HepG2 (cell line): Measurements from ENCODE around the gene NAGK. TPM values are rescaled to one million over a fixed set of nuclear protein-coding genes. Genes with fewer than 3 reads are reported as not detected.

Experiments used
- ARID2 ChIP-seq: sonication (generic); formaldehyde crosslinking; IDR thresholded peaks from 2 replicates; pipeline ENCODE4 v1.8.1; 2022; ENCODE audit warnings: mild to moderate bottlenecking, missing genetic modification reagents, borderline replicate concordance
- CREM ChIP-seq, 2 experiments: sonication (generic) in 1 of 2; formaldehyde crosslinking in 1 of 2; IDR thresholded peaks; 2 replicates each; pipeline versions ENCODE4 v1.4.0 to v1.6.1; 2016 to 2020; ENCODE audit warnings: antibody characterized with exemption in 1 of 2, mild to moderate bottlenecking in 1 of 2, missing genetic modification reagents in 1 of 2
- DBP ChIP-seq: sonication (generic); formaldehyde crosslinking; IDR thresholded peaks from 2 replicates; pipeline ENCODE4 v1.4.0; 2020; ENCODE audit warnings: missing genetic modification reagents; ENCODE audit errors: not compliant biosample characterization
- EEA1 ChIP-seq: sonication (generic); formaldehyde crosslinking; IDR thresholded peaks from 2 replicates; pipeline ENCODE4 v1.5.1; 2020; ENCODE audit warnings: mild to moderate bottlenecking, missing genetic modification reagents, borderline replicate concordance
- HCFC1 ChIP-seq: fragments of 150-350 bp; IDR thresholded peaks from 2 replicates; pipeline ENCODE4 v1.6.1; 2014; ENCODE audit warnings: low read depth, low read length
- MBNL3 ChIP-seq: fragments of 250-450 bp; sonication (Bioruptor Pico); conservative IDR thresholded peaks from 2 replicates; pipeline ENCODE4 v1.8.0; 2022; ENCODE audit warnings: mild to moderate bottlenecking, inconsistent platforms
- NFE2L2 ChIP-seq: fragments of 150-350 bp; IDR thresholded peaks from 2 replicates; pipeline ENCODE4 v1.6.1; 2014; ENCODE audit warnings: low read length
- NR1H2 ChIP-seq: sonication (generic); formaldehyde crosslinking; IDR thresholded peaks from 2 replicates; pipeline ENCODE4 v1.8.1; 2022; ENCODE audit warnings: low read depth, missing genetic modification reagents, borderline replicate concordance
- NR2F2 ChIP-seq: IDR thresholded peaks from 2 replicates; pipeline ENCODE4 v1.6.1; 2012; ENCODE audit warnings: low read depth, inconsistent platforms, borderline replicate concordance
- RARA ChIP-seq: IDR thresholded peaks from 2 replicates; pipeline ENCODE4 v1.6.1; 2016; ENCODE audit warnings: missing genetic modification reagents, missing compliant biosample characterization
- RBM22 ChIP-seq: fragments of 200-400 bp; formaldehyde crosslinking; optimal IDR thresholded peaks from 2 replicates; pipeline ENCODE3; 2017; ENCODE audit warnings: mild to moderate bottlenecking, low read length, moderate library complexity
- SATB2 ChIP-seq: sonication (generic); formaldehyde crosslinking; IDR thresholded peaks from 2 replicates; pipeline ENCODE4 v1.5.0; 2020; ENCODE audit warnings: missing genetic modification reagents
- SCMH1 ChIP-seq: sonication (generic); formaldehyde crosslinking; IDR thresholded peaks from 2 replicates; pipeline ENCODE4 v1.9.0; 2021; ENCODE audit warnings: missing genetic modification reagents, mild to moderate bottlenecking, borderline replicate concordance
- SKIL ChIP-seq: sonication (generic); formaldehyde crosslinking; IDR thresholded peaks from 2 replicates; pipeline ENCODE4 v1.8.0; 2022; ENCODE audit warnings: missing genetic modification reagents, mild to moderate bottlenecking, moderate library complexity, borderline replicate concordance
- SOX13 ChIP-seq, 3 experiments: fragments of 450-650 bp in 1 of 3; sonication (generic) in 1 of 3; formaldehyde crosslinking in 1 of 3; IDR thresholded peaks in 2 of 3; conservative IDR thresholded peaks in 1 of 3; 2 replicates each; pipeline versions ENCODE4 v1.5.0 to v1.6.1; 2016 to 2020; ENCODE audit warnings: antibody characterized with exemption in 1 of 3, mild to moderate bottlenecking in 1 of 3, missing compliant biosample characterization in 1 of 3, missing genetic modification reagents in 1 of 3, moderate library complexity in 1 of 3
- ZBTB37 ChIP-seq: sonication (generic); formaldehyde crosslinking; IDR thresholded peaks from 2 replicates; pipeline ENCODE4 v1.4.0; 2020; ENCODE audit warnings: mild to moderate bottlenecking, missing genetic modification reagents
- ZBTB42 ChIP-seq: sonication (generic); formaldehyde crosslinking; IDR thresholded peaks from 2 replicates; pipeline ENCODE4 v1.5.0; 2020; ENCODE audit warnings: mild to moderate bottlenecking, missing genetic modification reagents
- ZNF10 ChIP-seq: sonication (generic); formaldehyde crosslinking; IDR thresholded peaks from 2 replicates; pipeline ENCODE4 v1.4.0; 2020; ENCODE audit warnings: mild to moderate bottlenecking, low read depth, missing genetic modification reagents, borderline replicate concordance
- ZNF296 ChIP-seq: sonication (generic); formaldehyde crosslinking; conservative IDR thresholded peaks from 2 replicates; pipeline ENCODE4 v1.5.0; 2020; ENCODE audit warnings: mild to moderate bottlenecking, missing genetic modification reagents
- ZNF33B ChIP-seq: sonication (generic); formaldehyde crosslinking; IDR thresholded peaks from 2 replicates; pipeline ENCODE4 v1.5.1; 2020; ENCODE audit warnings: mild to moderate bottlenecking, missing genetic modification reagents
- ZNF44 ChIP-seq: sonication (generic); formaldehyde crosslinking; IDR thresholded peaks from 2 replicates; pipeline ENCODE4 v1.5.1; 2020; ENCODE audit warnings: mild to moderate bottlenecking, missing genetic modification reagents
- ZNF550 ChIP-seq: sonication (generic); formaldehyde crosslinking; IDR thresholded peaks from 2 replicates; pipeline ENCODE4 v1.4.0; 2020; ENCODE audit warnings: mild to moderate bottlenecking, missing genetic modification reagents, borderline replicate concordance
- ZNF672 ChIP-seq: sonication (generic); formaldehyde crosslinking; IDR thresholded peaks from 2 replicates; pipeline ENCODE4 v1.8.1; 2022; ENCODE audit warnings: missing genetic modification reagents
- ZNF883 ChIP-seq: sonication (generic); formaldehyde crosslinking; IDR thresholded peaks from 2 replicates; pipeline ENCODE4 v1.5.1; 2020; ENCODE audit warnings: mild to moderate bottlenecking, missing genetic modification reagents; ENCODE audit errors: not compliant biosample characterization
- ZSCAN9 ChIP-seq: IDR thresholded peaks from 2 replicates; pipeline ENCODE4 v1.6.1; 2016; ENCODE audit warnings: borderline replicate concordance
- polyA plus RNA-seq, 8 experiments: library from polyadenylated mRNA; depleted of rRNA in 3 of 8; stranded (reverse) in 7 of 8; unstranded in 1 of 8; fragments of >200 nt; fragmentation: Illumina TruSeq in 4 of 8; extraction: Trizol in 4 of 8; gene quantifications; 2 replicates each; pipeline versions ENCODE4 v1.2.1 to v1.2.3, GENCODE V29; 2011 to 2016; ENCODE audit warnings: low read depth in 4 of 8, missing spikeins in 1 of 8, mixed read lengths in 1 of 8; ENCODE audit not compliant: insufficient read depth in 1 of 8
- total RNA-seq, 5 experiments: library from RNA; depleted of rRNA; stranded (reverse); fragments of >200 nt; fragmentation: Illumina TruSeq; extraction: Trizol; gene quantifications; 2 replicates each; pipeline ENCODE4 v1.2.3, GENCODE V29; 2016; ENCODE audit warnings: low read depth in 1 of 5

The NAGK gene
- total and polyA plus RNA-seq, 2 of the 13 experiments (the other 11 are each of a cell fraction or from before 2014, with no cell fraction given) = 24.4 to 35.2 TPM

- TF ChIP-seq NR1H2 (CRISPR knock-in tag) (peak; percentile 95), ZNF296 (0 out of 2 replicates have a peak, but pooled peaks have one; percentile 75), EEA1 (CRISPR knock-in tag) (peak; percentile 83; the same call in 1 of the 2 replicates), RBM22 (peak; percentile 70), HCFC1 (peak; percentile 44), SCMH1 (no peak), ZNF44 (CRISPR knock-in tag) (peak; percentile 94), NFE2L2 (no peak), ZNF33B (CRISPR knock-in tag) (peak; percentile 92; the same call in 1 of the 2 replicates), ZBTB42 (peak; percentile 98), RARA (CRISPR knock-in tag) (peak; percentile 47; the same call in 1 of the 2 replicates), DBP (CRISPR knock-in tag) (peak; percentile 94), SATB2 (CRISPR knock-in tag) (peak; percentile 85), SOX13 (IDR thresholded peaks at IDR 0.05) (no peak; the same call in 1 of the 2 replicates), SOX13 (CRISPR knock-in tag; conservative IDR thresholded peaks at IDR 0.05 in 1 of 2, IDR thresholded peaks at IDR 0.05 in 1 of 2) (peak in 1 of 2 experiments; percentile 63; a peak in 1 of 4 replicates), ZBTB37 (CRISPR knock-in tag) (no peak), SKIL (CRISPR knock-in tag) (peak; percentile 88), NR2F2 (no peak), ZNF883 (peak; percentile 98), ZNF672 (CRISPR knock-in tag) (peak; percentile 84), ARID2 (peak; percentile 50; the same call in 1 of the 2 replicates), ZSCAN9 (CRISPR knock-in tag) (peak; percentile 99), ZNF550 (no peak), CREM (IDR thresholded peaks at IDR 0.05) (peak; percentile 85), CREM (CRISPR knock-in tag; IDR thresholded peaks at IDR 0.05) (no peak), ZNF10 (no peak), MBNL3 (CRISPR knock-in tag) (no peak)
Measured at GRCh38 chr2:71068218-71069035, at the start of gene NAGK (continued).
